HG03354 (cell line): ENCODE measurements around the gene TMEM86A.

ENCODE experiments used
- ATAC-seq: cut with Tn5 transposase; IDR thresholded peaks from one replicate; pipeline ENCODE4 v1.9.1; 2021; ENCODE audit warnings: mild to moderate bottlenecking; ENCODE audit not compliant: unreplicated experiment, poor library complexity, severe bottlenecking

The TMEM86A gene

DNA sequence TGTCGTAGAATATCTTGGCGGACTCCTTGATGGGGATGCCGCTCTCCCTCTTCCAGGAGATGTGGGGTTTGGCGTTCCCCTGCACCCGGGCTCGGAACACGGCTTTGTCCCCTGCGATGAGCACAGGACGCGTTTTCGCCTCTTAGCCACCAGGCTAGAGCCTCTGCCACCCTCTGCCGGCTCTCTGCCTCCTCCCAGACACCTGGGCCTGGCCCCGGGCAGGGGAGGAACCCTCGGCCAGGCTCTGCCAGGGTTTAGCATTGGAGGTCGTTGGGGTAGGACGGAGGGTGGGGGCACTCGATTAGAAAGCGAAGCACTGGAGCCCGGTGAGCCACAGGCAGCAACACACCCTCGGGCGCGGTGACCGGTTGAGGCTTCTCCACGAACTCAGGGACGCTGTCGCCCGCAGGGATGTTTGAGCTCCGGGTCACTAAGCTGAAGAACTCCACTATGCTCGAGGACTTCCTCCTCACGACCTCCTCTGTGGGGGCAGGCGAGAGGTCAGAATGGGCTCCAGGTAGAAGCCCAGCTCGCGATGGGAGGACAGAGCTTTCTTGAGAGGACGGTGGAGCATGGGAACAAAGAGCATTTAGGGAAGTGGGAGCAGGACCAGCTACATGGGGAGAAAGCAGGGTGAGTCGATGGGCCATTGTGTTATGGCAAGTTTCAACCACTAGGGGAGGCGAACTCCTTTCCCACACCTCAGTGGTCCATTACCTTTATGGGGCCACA is 23.1 kb downstream of the TMEM86A start:
- ATAC-seq: peak; percentile 77

- peak; percentile 14 for ATAC-seq
Observed at GRCh38 chr11:18722293-18722637, 23.7 kb downstream of the TMEM86A start.

GRCh38 chr11:18723991-18724390 is 25.4 kb downstream of the TMEM86A start:
- ATAC-seq: no peak

DNA sequence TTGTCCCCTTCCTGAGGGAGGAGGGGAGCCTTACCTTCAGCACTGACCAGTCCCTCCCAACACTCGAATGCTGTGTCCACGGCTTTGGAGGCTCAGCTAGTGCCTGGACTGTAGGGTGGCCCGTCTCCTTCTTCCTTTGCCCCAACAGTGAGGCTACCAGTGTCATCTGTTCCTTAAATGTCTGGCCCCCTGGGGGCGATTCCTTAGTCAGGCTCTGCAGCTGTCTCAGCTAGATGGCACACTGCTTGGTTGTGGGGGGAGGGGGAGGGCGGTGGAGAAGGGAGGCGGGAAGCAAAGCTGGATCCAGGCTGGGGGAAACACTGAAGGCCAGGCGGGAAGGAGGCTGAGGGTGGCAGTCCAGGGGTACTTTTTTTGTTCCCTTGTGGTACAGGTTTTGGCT is 27.5 kb downstream of the TMEM86A start, which contains the start of gene IGSF22:
TSS of gene IGSF22 (minus strand) at position 149 of the 400 bp plus-strand sequence. CDS start 1,952 bp downstream, outside the sequence.
- no peak for ATAC-seq

- ATAC-seq: peak; percentile 66
Observed at GRCh38 chr11:18727479-18728236, 29.1 kb downstream of the TMEM86A start.

DNA sequence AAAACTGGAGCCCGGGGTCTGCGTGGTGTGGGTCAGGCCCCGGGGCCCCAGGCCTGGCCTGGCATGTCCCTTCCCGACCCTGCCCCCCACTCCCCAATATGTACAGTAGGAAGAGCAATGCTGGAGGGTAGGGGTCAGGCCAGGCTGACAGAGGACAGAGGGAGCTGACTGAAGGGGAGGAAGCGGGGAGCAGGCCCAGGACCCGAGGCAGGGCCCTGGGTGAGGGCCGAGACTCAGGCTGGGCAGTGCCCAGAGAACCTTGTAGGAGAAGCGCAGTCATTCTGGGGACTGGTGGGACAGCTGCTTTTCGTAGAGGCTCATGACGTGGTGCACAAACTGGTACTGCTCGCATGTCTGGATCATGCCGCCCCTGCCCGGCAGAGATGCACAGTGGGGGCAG is 30.1 kb downstream of the TMEM86A start:
- no peak for ATAC-seq

DNA sequence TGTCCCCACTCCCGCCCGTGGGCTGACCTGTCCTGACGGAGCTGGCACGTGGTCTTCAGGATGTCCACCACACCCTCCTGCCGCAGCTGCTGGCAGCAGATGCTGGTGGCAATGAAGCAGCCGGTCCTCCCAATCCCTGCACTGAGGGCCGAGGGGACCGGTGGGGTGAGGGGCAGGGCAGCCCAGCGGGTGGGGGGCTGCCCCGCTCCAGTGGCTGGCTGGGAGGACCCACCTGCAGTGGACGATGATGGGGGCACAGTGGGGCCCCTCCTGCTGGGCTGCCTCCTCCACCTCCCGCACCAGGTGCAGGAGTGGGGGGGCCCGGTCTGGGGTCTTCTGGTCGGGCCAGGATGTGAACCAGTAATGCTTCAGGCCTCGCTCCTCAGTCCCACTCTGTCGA is 30.8 kb downstream of the TMEM86A start:
- ATAC-seq: no peak

GRCh38 chr11:18730020-18730419 is 31.4 kb downstream of the TMEM86A start:
- no peak for ATAC-seq

GRCh38 chr11:18731441-18731840 is 32.9 kb downstream of the TMEM86A start:
- ATAC-seq: no peak

DNA sequence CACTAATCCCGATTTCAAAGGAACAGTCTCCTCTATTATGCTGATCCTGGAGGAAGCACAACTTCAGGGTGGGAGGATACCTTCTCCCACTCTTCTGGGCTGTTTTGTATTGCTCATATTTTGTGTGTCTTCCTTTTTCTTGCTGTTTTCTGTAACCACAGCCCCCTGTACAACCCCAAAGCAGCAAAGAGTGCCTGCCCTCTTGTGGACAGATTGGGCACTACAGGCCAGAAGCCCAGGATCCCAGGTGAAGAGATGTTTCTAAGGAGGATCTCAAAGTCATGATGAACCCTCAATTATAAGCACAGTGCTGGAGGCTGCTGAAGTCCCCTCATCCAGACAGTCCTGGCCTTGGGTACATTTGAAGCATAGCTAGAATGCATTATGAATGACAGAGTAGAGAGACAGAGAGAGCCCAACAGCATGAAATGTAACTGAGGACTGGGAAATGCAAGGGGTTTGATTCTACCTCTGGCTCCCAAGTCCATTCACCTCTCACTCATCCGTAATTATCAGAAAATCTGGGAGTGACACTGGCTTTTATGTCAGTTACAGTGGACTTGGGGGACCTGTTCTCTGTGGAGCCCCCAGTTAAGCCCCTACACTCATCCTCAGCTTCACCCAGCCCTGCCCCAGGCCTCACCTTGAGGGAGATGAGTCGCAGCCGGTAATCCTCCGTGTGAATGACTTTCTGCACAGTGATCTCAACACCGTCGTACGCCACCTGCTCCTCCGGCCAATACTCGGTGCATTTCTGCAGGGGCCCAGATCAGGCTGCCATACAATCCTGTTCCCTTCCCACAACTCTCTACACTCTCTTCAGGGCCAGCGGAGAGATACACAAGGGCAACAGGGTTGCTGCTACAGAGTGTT is 33.6 kb downstream of the TMEM86A start:
- no peak for ATAC-seq

- ATAC-seq: no peak
Observed at GRCh38 chr11:18733202-18733601, 34.6 kb downstream of the TMEM86A start.

- ATAC-seq: no peak
Observed at GRCh38 chr11:18736590-18737148, 38.1 kb downstream of the TMEM86A start.

- no peak for ATAC-seq
Observed at GRCh38 chr11:18737642-18738041, 39.1 kb downstream of the TMEM86A start.

GRCh38 chr11:18739685-18740084 is 41.1 kb downstream of the TMEM86A start:
- no peak for ATAC-seq

DNA sequence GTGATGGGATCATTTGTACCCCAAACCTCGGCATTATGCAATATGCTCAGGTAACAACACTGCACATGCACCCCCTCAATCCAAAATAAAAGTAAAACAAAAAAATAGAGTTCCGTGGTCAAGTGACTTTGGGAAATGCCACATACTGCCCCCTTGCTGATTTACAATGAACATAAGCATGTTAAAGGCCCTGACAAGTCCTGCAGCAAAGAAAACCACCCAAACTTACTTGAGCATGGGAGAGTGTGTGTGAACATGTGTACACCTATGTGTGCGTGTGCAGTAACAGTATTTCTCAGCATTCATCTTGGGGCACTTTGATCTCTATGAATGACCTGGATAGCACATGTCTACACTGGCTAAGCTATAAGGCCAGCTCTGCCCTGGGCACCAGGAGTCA is 43.2 kb downstream of the TMEM86A start:
- ATAC-seq: no peak

GRCh38 chr11:18743365-18743764 is 44.8 kb downstream of the TMEM86A start:
- ATAC-seq: no peak

GRCh38 chr11:18743900-18744514 is 45.4 kb downstream of the TMEM86A start:
- ATAC-seq: no peak

GRCh38 chr11:18745251-18745650 is 46.7 kb downstream of the TMEM86A start:
- ATAC-seq: no peak

DNA sequence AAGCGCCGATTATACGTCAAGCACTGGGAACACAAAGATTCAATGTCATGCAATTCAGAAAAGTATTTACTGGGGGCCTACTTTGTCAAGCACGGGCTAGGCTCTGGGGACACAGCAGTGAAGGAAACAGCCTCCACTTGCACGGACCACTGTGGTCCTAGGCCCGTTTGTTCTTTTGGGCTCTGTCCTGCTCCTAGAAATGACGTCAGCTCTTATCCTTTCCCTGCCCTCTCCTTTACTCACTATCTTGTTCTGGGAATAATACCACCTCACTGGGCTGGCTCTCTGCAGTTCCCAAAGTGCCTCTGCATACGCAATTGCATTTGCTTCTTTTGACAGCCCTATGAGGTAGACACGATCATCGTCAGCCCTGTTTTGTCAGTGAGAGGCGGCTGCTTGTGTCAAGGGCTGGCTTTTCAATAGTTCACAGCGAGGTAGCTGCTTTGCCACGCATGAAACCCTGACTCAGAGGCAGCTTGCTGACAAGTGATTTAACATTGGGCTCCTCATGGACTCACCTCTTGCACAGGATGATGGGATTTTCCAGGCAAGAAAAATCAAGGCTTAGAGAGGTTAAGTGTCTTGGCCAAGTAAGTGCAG is 50.3 kb downstream of the TMEM86A start:
- no peak for ATAC-seq
